ENCODE results near the gene EIF5A2.
"Not testable (repeated sequence)": the region's sequence is repeated elsewhere in the genome, so short reads cannot be mapped to it uniquely, and the experiment has no call there.

EIF5A2 gene

GRCh38 chr3:170908235-170909116 lies at the start of gene EIF5A2:
EIF5A2 (minus strand) TSS chr3:170908637; CDS start chr3:170907806, 831 bp downstream.
- peak; percentile 94 for DNase-seq (ENCODE audit: low read depth, low spot score)
- Histone ChIP-seq H3K27ac (ENCODE audit: low read length) (no peak within 1 kb of the TSS), H3K9me3 (ENCODE audit: control insufficient read depth, insufficient read depth, low read length) (no peaks in the 10 kb centered on the region), H3K4me3 (ENCODE audit: low read length) (peak within 1 kb of the TSS; percentile 64; the same call in 1 of the 2 replicates), H3K36me3 (ENCODE audit: control insufficient read depth, insufficient read depth, low read length) (no peaks in the 10 kb centered on the region), H3K27me3 (ENCODE audit: control insufficient read depth, insufficient read depth, low read length) (no peaks in the 10 kb centered on the region), H3K4me1 (ENCODE audit: control insufficient read depth, insufficient read depth, low read length) (no peaks in the 10 kb centered on the region)
- no CpG with 5 or more reads among the region's 73 CpGs for WGBS (ENCODE audit: insufficient coverage, insufficient read length)

DNA sequence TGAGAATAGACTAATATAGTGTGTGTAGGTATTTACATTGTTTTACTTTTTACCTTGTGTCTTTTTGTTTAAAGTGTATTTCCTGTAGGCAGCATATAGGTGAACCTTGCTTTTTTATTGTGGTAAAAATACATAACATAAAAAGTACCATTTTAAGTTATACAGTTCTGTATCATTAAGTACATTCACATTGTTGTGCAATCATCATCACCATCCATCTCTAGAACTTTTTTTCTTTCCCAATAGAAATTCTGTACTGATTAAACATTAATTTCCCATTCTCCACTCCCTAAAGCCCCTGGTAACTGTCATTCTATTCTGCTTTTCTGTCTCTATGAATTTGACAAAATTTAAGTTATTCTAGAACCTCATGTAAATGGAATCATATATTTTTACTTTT lies 48.2 kb upstream of the EIF5A2 start:
- Histone ChIP-seq H3K27me3 (ENCODE audit: control insufficient read depth, insufficient read depth, low read length) (no peaks in the 10 kb centered on the region), H3K9me3 (ENCODE audit: control insufficient read depth, insufficient read depth, low read length) (no peaks in the 10 kb centered on the region), H3K36me3 (ENCODE audit: control insufficient read depth, insufficient read depth, low read length) (no peaks in the 10 kb centered on the region), H3K27ac (ENCODE audit: low read length) (no peak overlapping the region), H3K4me3 (ENCODE audit: low read length) (no peak overlapping the region), H3K4me1 (ENCODE audit: control insufficient read depth, insufficient read depth, low read length) (no peaks in the 10 kb centered on the region)
- no peak for DNase-seq (ENCODE audit: low read depth, low spot score)

DNA sequence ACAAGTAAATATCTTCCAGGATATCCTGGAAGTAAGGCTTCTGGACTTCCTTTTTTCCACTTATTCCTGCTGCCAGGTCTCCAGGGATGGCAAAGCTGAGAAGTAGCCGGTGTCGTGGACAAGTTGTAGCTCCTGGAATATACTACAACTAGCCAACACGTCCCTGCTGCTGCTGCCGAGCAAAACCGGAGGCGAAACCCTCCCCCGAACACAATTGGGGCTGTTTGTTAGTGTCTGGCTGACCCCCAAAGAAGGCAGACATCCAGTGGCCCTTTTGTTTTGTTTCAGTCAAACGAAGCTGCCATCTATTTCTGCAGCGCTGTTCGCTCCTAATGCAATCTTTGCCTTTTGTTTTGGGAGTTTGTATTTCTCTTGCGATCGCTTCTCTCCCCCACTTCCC lies 45.3 kb upstream of the EIF5A2 start:
- no peaks in the 10 kb centered on the region for H3K4me1 ChIP-seq (ENCODE audit: control insufficient read depth, insufficient read depth, low read length)
- WGBS (ENCODE audit: insufficient coverage, insufficient read length), result no CpG with 5 or more reads among the region's 12 CpGs
- DNase-seq (ENCODE audit: low read depth, low spot score), result no peak
- no peak overlapping the region for H3K4me3 ChIP-seq (ENCODE audit: low read length)
- H3K27me3 ChIP-seq (ENCODE audit: control insufficient read depth, insufficient read depth, low read length), result no peaks in the 10 kb centered on the region
- H3K36me3 ChIP-seq (ENCODE audit: control insufficient read depth, insufficient read depth, low read length), result no peaks in the 10 kb centered on the region
- H3K9me3 ChIP-seq (ENCODE audit: control insufficient read depth, insufficient read depth, low read length), result no peaks in the 10 kb centered on the region
- no peak overlapping the region for H3K27ac ChIP-seq (ENCODE audit: low read length)

GRCh38 chr3:170953229-170953628 lies 44.8 kb upstream of the EIF5A2 start:
- DNase-seq (ENCODE audit: low read depth, low spot score), result no peak
- Histone ChIP-seq H3K27me3 (ENCODE audit: control insufficient read depth, insufficient read depth, low read length) (no peaks in the 10 kb centered on the region), H3K4me3 (ENCODE audit: low read length) (no peak overlapping the region), H3K27ac (ENCODE audit: low read length) (no peak overlapping the region), H3K36me3 (ENCODE audit: control insufficient read depth, insufficient read depth, low read length) (no peaks in the 10 kb centered on the region), H3K9me3 (ENCODE audit: control insufficient read depth, insufficient read depth, low read length) (no peaks in the 10 kb centered on the region), H3K4me1 (ENCODE audit: control insufficient read depth, insufficient read depth, low read length) (no peaks in the 10 kb centered on the region)
- no CpG with 5 or more reads among the region's 13 CpGs for WGBS (ENCODE audit: insufficient coverage, insufficient read length)

GRCh38 chr3:170949211-170949610 lies 40.8 kb upstream of the EIF5A2 start:
- Histone ChIP-seq H3K4me3 (ENCODE audit: low read length) (no peak overlapping the region), H3K27ac (ENCODE audit: low read length) (no peak overlapping the region), H3K9me3 (ENCODE audit: control insufficient read depth, insufficient read depth, low read length) (peaks cover 5% of the 10 kb centered on the region), H3K4me1 (ENCODE audit: control insufficient read depth, insufficient read depth, low read length) (no peaks in the 10 kb centered on the region; the same call in 1 of the 2 replicates), H3K27me3 (ENCODE audit: control insufficient read depth, insufficient read depth, low read length) (no peaks in the 10 kb centered on the region), H3K36me3 (ENCODE audit: control insufficient read depth, insufficient read depth, low read length) (peaks cover 8% of the 10 kb centered on the region; the same call in 1 of the 2 replicates)
- DNase-seq (ENCODE audit: low read depth, low spot score), result no peak
- no CpG with 5 or more reads among the region's 2 CpGs for WGBS (ENCODE audit: insufficient coverage, insufficient read length)

DNA sequence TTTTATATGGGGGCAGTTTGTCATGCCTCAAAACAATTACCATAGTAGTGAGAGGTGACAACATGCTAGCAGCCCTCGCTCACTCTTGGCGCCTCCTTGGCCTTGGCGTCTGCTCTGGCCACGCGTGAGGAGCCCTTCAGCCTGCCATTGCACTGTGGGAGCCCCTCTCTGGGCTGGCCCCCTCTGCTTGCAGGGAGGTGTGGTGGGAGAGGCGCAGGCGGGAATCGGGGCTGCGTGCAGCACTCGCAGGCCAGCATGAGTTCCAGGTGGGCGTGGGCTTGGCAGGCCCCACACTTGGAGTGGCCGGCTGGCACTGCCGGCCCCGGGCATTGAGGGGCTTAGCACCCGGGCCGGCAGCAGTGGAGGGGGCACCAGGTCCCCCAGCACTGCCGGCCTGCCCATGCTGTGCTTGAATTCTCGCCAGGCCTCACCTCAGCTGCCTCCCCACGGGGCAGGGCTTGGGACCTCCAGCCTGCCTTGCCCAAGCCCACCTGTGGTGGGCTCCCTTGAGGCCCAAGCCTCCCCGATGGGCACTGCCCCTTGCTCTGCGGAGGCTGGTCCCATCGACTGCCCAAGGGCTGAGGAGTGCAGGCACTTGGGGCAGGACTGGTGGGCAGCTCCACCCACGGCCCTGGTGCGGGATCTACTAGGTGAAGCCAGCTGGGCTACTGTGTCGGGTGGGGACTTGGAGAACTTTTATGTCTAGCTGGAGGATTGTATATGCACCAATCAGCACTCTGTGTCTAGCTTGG lies 38.8 kb upstream of the EIF5A2 start:
- WGBS (ENCODE audit: insufficient coverage, insufficient read length), result no CpG with 5 or more reads among the region's 25 CpGs
- no peak overlapping the region for H3K27ac ChIP-seq (ENCODE audit: low read length)
- no peaks in the 10 kb centered on the region; the same call in 1 of the 2 replicates for H3K4me1 ChIP-seq (ENCODE audit: control insufficient read depth, insufficient read depth, low read length)
- H3K27me3 ChIP-seq (ENCODE audit: control insufficient read depth, insufficient read depth, low read length), result no peaks in the 10 kb centered on the region
- H3K4me3 ChIP-seq (ENCODE audit: low read length), result no peak overlapping the region
- H3K9me3 ChIP-seq (ENCODE audit: control insufficient read depth, insufficient read depth, low read length), result peaks cover 5% of the 10 kb centered on the region
- DNase-seq (ENCODE audit: low read depth, low spot score), result no peak
- peaks cover 8% of the 10 kb centered on the region; the same call in 1 of the 2 replicates for H3K36me3 ChIP-seq (ENCODE audit: control insufficient read depth, insufficient read depth, low read length)

- peaks cover 3% of the 10 kb centered on the region; the same call in 1 of the 2 replicates for H3K36me3 ChIP-seq (ENCODE audit: control insufficient read depth, insufficient read depth, low read length)
- H3K27me3 ChIP-seq (ENCODE audit: control insufficient read depth, insufficient read depth, low read length), result no peaks in the 10 kb centered on the region
- H3K27ac ChIP-seq (ENCODE audit: low read length), result no peak overlapping the region
- no peak overlapping the region for H3K4me3 ChIP-seq (ENCODE audit: low read length)
- no peaks in the 10 kb centered on the region; the same call in 1 of the 2 replicates for H3K4me1 ChIP-seq (ENCODE audit: control insufficient read depth, insufficient read depth, low read length)
- H3K9me3 ChIP-seq (ENCODE audit: control insufficient read depth, insufficient read depth, low read length), result peaks cover 4% of the 10 kb centered on the region
- no peak for DNase-seq (ENCODE audit: low read depth, low spot score)
Observed at GRCh38 chr3:170942011-170942410, 33.6 kb upstream of the EIF5A2 start.

- Histone ChIP-seq H3K4me3 (ENCODE audit: low read length) (no peak overlapping the region), H3K27ac (ENCODE audit: low read length) (no peak overlapping the region), H3K36me3 (ENCODE audit: control insufficient read depth, insufficient read depth, low read length) (no peaks in the 10 kb centered on the region), H3K9me3 (ENCODE audit: control insufficient read depth, insufficient read depth, low read length) (peaks cover 2% of the 10 kb centered on the region), H3K4me1 (ENCODE audit: control insufficient read depth, insufficient read depth, low read length) (no peaks in the 10 kb centered on the region), H3K27me3 (ENCODE audit: control insufficient read depth, insufficient read depth, low read length) (no peaks in the 10 kb centered on the region)
- no CpG with 5 or more reads among the region's 1 CpG for WGBS (ENCODE audit: insufficient coverage, insufficient read length)
- no peak for DNase-seq (ENCODE audit: low read depth, low spot score)
Observed at GRCh38 chr3:170941551-170941950, 33.1 kb upstream of the EIF5A2 start.

- not testable (repeated sequence) for H3K36me3 ChIP-seq (ENCODE audit: control insufficient read depth, insufficient read depth, low read length); DNase-seq (ENCODE audit: low read depth, low spot score); H3K4me1 ChIP-seq (ENCODE audit: control insufficient read depth, insufficient read depth, low read length); H3K9me3 ChIP-seq (ENCODE audit: control insufficient read depth, insufficient read depth, low read length); H3K27ac ChIP-seq (ENCODE audit: low read length); H3K4me3 ChIP-seq (ENCODE audit: low read length); H3K27me3 ChIP-seq (ENCODE audit: control insufficient read depth, insufficient read depth, low read length)
- no CpG with 5 or more reads among the region's 4 CpGs for WGBS (ENCODE audit: insufficient coverage, insufficient read length)
Observed at GRCh38 chr3:170933039-170933438, 24.6 kb upstream of the EIF5A2 start.

GRCh38 chr3:170923553-170923952 lies 15.1 kb upstream of the EIF5A2 start:
- H3K27me3 ChIP-seq (ENCODE audit: control insufficient read depth, insufficient read depth, low read length); H3K4me3 ChIP-seq (ENCODE audit: low read length); H3K36me3 ChIP-seq (ENCODE audit: control insufficient read depth, insufficient read depth, low read length); H3K9me3 ChIP-seq (ENCODE audit: control insufficient read depth, insufficient read depth, low read length); H3K27ac ChIP-seq (ENCODE audit: low read length); DNase-seq (ENCODE audit: low read depth, low spot score); H3K4me1 ChIP-seq (ENCODE audit: control insufficient read depth, insufficient read depth, low read length): not testable (repeated sequence)
- WGBS (ENCODE audit: insufficient coverage, insufficient read length), result no CpG with 5 or more reads among the region's 27 CpGs
